HepG2 (cell line): Measurements from ENCODE around the gene WDR83. TPM values are rescaled to one million over a fixed set of nuclear protein-coding genes. Genes with fewer than 3 reads are reported as not detected.
A peak's percentile ranks its signal among the peaks of the same experiment; 100 is the strongest.

Experiments used
- CCDC6 ChIP-seq: sonication (generic); formaldehyde crosslinking; IDR thresholded peaks from 2 replicates; pipeline ENCODE4 v1.8.1; 2022; ENCODE audit warnings: mild to moderate bottlenecking, missing genetic modification reagents, moderate library complexity
- FOXK1 ChIP-seq: sonication (generic); formaldehyde crosslinking; IDR thresholded peaks from 2 replicates; pipeline ENCODE4 v1.4.0; 2020; ENCODE audit warnings: low read depth, missing genetic modification reagents, borderline replicate concordance
- HMG20A ChIP-seq: IDR thresholded peaks from 2 replicates; pipeline ENCODE4 v1.6.1; 2016; ENCODE audit warnings: borderline replicate concordance
- HOXA7 ChIP-seq: sonication (generic); formaldehyde crosslinking; IDR thresholded peaks from 2 replicates; pipeline ENCODE4 v1.8.1; 2022; ENCODE audit warnings: mild to moderate bottlenecking, missing genetic modification reagents, moderate library complexity
- ISX ChIP-seq: sonication (generic); formaldehyde crosslinking; conservative IDR thresholded peaks from 2 replicates; pipeline ENCODE4 v1.5.0; 2020; ENCODE audit warnings: missing genetic modification reagents
- JUN ChIP-seq: sonication (generic); formaldehyde crosslinking; IDR thresholded peaks from 2 replicates; pipeline ENCODE4 v1.4.0; 2020; ENCODE audit warnings: mild to moderate bottlenecking, missing genetic modification reagents
- MEIS1 ChIP-seq: sonication (generic); formaldehyde crosslinking; IDR thresholded peaks from 2 replicates; pipeline ENCODE4 v1.9.0; 2021; ENCODE audit warnings: mild to moderate bottlenecking, missing genetic modification reagents, moderate library complexity, borderline replicate concordance
- NAIF1 ChIP-seq: sonication (generic); formaldehyde crosslinking; IDR thresholded peaks from 2 replicates; pipeline ENCODE4 v1.5.0; 2020; ENCODE audit warnings: mild to moderate bottlenecking, missing genetic modification reagents, borderline replicate concordance
- NCOA2 ChIP-seq: sonication (generic); formaldehyde crosslinking; IDR thresholded peaks from 2 replicates; pipeline ENCODE4 v1.8.0; 2022; ENCODE audit warnings: inconsistent platforms
- PAF1 ChIP-seq: IDR thresholded peaks from 2 replicates; pipeline ENCODE4 v1.6.1; 2016; ENCODE audit warnings: missing genetic modification reagents, missing compliant biosample characterization
- PPARG ChIP-seq: conservative IDR thresholded peaks from 2 replicates; pipeline ENCODE4 v1.6.1; 2016; ENCODE audit warnings: missing biosample characterization, missing genetic modification reagents
- TOPORS ChIP-seq: sonication (generic); formaldehyde crosslinking; IDR thresholded peaks from 2 replicates; pipeline ENCODE4 v1.8.0; 2023; ENCODE audit warnings: mild to moderate bottlenecking, missing genetic modification reagents
- ZFP37 ChIP-seq: sonication (generic); formaldehyde crosslinking; IDR thresholded peaks from 2 replicates; pipeline ENCODE4 v1.4.0; 2020; ENCODE audit warnings: missing genetic modification reagents, borderline replicate concordance
- ZMYM3 ChIP-seq: sonication (generic); formaldehyde crosslinking; IDR thresholded peaks from 2 replicates; pipeline ENCODE4 v1.5.1; 2020; ENCODE audit warnings: mild to moderate bottlenecking, missing genetic modification reagents
- ZNF138 ChIP-seq: sonication (generic); formaldehyde crosslinking; IDR thresholded peaks from 2 replicates; pipeline ENCODE4 v1.5.0; 2020; ENCODE audit warnings: mild to moderate bottlenecking, low read depth, missing genetic modification reagents
- ZNF282 ChIP-seq: fragments of 450-650 bp; IDR thresholded peaks from 2 replicates; pipeline ENCODE4 v1.6.1; 2018; ENCODE audit not compliant: partially characterized antibody
- ZNF331 ChIP-seq: sonication (generic); formaldehyde crosslinking; IDR thresholded peaks from 2 replicates; pipeline ENCODE4 v1.4.0; 2020; ENCODE audit warnings: missing genetic modification reagents
- ZNF501 ChIP-seq: sonication (generic); formaldehyde crosslinking; IDR thresholded peaks from 2 replicates; pipeline ENCODE4 v1.5.1; 2020; ENCODE audit warnings: mild to moderate bottlenecking, moderate library complexity, missing genetic modification reagents
- ZNF766 ChIP-seq: sonication (generic); formaldehyde crosslinking; IDR thresholded peaks from 2 replicates; pipeline ENCODE4 v1.5.0; 2020; ENCODE audit warnings: missing genetic modification reagents, borderline replicate concordance
- polyA plus RNA-seq, 8 experiments: library from polyadenylated mRNA; depleted of rRNA in 3 of 8; stranded (reverse) in 7 of 8; unstranded in 1 of 8; fragments of >200 nt; fragmentation: Illumina TruSeq in 4 of 8; extraction: Trizol in 4 of 8; gene quantifications; 2 replicates each; pipeline versions ENCODE4 v1.2.1 to v1.2.3, GENCODE V29; 2011 to 2016; ENCODE audit warnings: low read depth in 4 of 8, missing spikeins in 1 of 8, mixed read lengths in 1 of 8; ENCODE audit not compliant: insufficient read depth in 1 of 8
- total RNA-seq, 5 experiments: library from RNA; depleted of rRNA; stranded (reverse); fragments of >200 nt; fragmentation: Illumina TruSeq; extraction: Trizol; gene quantifications; 2 replicates each; pipeline ENCODE4 v1.2.3, GENCODE V29; 2016; ENCODE audit warnings: low read depth in 1 of 5
- TF ChIP-seq, protein P1 (sequence below): sonication (generic); formaldehyde crosslinking; IDR thresholded peaks from 2 replicates; pipeline ENCODE4 v1.4.0; 2020; ENCODE audit warnings: mild to moderate bottlenecking, low read depth, missing genetic modification reagents
- TF ChIP-seq, protein P2 (sequence below): sonication (generic); formaldehyde crosslinking; IDR thresholded peaks from 2 replicates; pipeline ENCODE4 v1.4.0; 2020; ENCODE audit warnings: missing genetic modification reagents
- TF ChIP-seq, protein P3 (sequence below): sonication (generic); formaldehyde crosslinking; conservative IDR thresholded peaks from 2 replicates; pipeline ENCODE4 v1.8.0; 2022; ENCODE audit warnings: mild to moderate bottlenecking, moderate library complexity, missing genetic modification reagents
- TF ChIP-seq, protein P4 (sequence below): IDR thresholded peaks from 2 replicates; pipeline ENCODE4 v1.6.1; 2012; ENCODE audit warnings: low read depth, low read length, improper control_type of control experiment
- TF ChIP-seq, protein P5 (sequence below): sonication (generic); formaldehyde crosslinking; IDR thresholded peaks from 2 replicates; pipeline ENCODE4 v1.4.0; 2020; ENCODE audit warnings: missing genetic modification reagents

WDR83 gene
- total and polyA plus RNA-seq, 2 of the 13 experiments (the other 11 are each of a cell fraction or from before 2014, with no cell fraction given): 4.5 to 10.7 TPM

DNA sequence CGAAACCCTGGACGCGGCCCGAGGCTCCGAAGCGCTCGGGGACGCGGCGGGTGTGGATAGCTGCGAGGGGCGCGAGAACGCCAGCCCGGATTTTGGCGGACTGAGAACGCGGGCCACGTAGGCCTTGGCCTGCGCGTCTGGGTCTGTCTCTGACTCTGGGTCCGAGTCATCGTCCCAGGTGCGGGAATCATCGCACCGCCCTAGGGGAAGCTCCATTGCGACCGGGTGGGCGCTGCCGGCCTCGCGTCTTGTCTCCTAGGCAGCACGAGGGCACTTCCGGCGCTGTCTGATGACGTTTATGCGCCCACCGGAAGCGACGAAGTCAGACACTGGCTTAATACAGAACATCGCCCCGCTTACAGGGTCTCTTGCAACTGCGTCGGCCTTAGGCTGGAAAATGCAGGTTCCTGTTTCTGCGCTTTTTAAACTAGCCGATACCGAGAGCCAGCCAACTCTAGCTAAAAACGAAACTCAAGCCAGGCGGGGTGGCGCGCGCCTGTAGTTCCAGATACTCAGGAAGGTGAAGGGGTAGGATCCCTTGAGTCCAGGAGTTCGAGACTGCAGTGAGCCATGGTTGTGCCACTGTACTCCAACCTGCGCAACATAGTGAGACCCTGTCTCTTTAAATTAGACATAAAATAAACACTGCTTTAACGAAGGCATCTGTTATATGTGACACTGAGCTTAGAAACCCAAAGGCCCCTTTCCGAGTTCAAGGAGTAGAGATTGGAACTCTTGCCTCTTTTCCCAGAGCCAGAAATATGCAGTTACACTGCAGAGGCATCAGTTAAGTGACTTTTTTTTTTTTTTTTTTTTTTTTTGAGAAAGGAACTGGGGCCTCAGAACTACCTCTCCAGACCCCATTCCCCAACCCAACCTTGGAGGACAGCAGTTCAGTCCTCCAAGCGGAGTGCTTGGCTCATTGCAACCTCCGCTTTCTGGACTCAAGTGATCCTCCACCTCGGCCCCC is 30.0 kb downstream of the WDR83 start, which contains the start of gene FBXW9 (continued):
- TF ChIP-seq MEIS1 (CRISPR knock-in tag) (peak; percentile 66; the same call in 1 of the 2 replicates), JUN (CRISPR knock-in tag) (no peak), ZNF331 (CRISPR knock-in tag) (peak; percentile 80), PAF1 (CRISPR knock-in tag) (no peak), NCOA2 (CRISPR knock-in tag) (peak; percentile 17; the same call in 1 of the 2 replicates), FOXK1 (peak; percentile 94), NAIF1 (CRISPR knock-in tag) (no peak), HMG20A (CRISPR knock-in tag) (no peak), PPARG (CRISPR knock-in tag) (0 out of 2 replicates have a peak, but pooled peaks have one; percentile 16), ISX (CRISPR knock-in tag) (no peak), HOXA7 (CRISPR knock-in tag) (no peak), TOPORS (peak; percentile 58; the same call in 1 of the 2 replicates), ZNF501 (peak; percentile 94), ZNF282 (no peak), ZMYM3 (CRISPR knock-in tag) (peak; percentile 33; the same call in 1 of the 2 replicates), ZNF138 (CRISPR knock-in tag) (0 out of 2 replicates have a peak, but pooled peaks have one; percentile 81), ZNF766 (CRISPR knock-in tag) (0 out of 2 replicates have a peak, but pooled peaks have one; percentile 38), ZFP37 (CRISPR knock-in tag) (peak; percentile 27; the same call in 1 of the 2 replicates), CCDC6 (CRISPR knock-in tag) (no peak)
- TF ChIP-seq, protein P1, sequence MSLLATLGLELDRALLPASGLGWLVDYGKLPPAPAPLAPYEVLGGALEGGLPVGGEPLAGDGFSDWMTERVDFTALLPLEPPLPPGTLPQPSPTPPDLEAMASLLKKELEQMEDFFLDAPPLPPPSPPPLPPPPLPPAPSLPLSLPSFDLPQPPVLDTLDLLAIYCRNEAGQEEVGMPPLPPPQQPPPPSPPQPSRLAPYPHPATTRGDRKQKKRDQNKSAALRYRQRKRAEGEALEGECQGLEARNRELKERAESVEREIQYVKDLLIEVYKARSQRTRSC (CRISPR knock-in tag): no peak
- TF ChIP-seq, protein P2, sequence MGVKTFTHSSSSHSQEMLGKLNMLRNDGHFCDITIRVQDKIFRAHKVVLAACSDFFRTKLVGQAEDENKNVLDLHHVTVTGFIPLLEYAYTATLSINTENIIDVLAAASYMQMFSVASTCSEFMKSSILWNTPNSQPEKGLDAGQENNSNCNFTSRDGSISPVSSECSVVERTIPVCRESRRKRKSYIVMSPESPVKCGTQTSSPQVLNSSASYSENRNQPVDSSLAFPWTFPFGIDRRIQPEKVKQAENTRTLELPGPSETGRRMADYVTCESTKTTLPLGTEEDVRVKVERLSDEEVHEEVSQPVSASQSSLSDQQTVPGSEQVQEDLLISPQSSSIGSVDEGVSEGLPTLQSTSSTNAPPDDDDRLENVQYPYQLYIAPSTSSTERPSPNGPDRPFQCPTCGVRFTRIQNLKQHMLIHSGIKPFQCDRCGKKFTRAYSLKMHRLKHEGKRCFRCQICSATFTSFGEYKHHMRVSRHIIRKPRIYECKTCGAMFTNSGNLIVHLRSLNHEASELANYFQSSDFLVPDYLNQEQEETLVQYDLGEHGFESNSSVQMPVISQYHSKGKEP (CRISPR knock-in tag): no peak
- TF ChIP-seq, protein P3, sequence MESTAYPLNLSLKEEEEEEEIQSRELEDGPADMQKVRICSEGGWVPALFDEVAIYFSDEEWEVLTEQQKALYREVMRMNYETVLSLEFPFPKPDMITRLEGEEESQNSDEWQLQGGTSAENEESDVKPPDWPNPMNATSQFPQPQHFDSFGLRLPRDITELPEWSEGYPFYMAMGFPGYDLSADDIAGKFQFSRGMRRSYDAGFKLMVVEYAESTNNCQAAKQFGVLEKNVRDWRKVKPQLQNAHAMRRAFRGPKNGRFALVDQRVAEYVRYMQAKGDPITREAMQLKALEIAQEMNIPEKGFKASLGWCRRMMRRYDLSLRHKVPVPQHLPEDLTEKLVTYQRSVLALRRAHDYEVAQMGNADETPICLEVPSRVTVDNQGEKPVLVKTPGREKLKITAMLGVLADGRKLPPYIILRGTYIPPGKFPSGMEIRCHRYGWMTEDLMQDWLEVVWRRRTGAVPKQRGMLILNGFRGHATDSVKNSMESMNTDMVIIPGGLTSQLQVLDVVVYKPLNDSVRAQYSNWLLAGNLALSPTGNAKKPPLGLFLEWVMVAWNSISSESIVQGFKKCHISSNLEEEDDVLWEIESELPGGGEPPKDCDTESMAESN (CRISPR knock-in tag): no peak
- TF ChIP-seq, protein P4, sequence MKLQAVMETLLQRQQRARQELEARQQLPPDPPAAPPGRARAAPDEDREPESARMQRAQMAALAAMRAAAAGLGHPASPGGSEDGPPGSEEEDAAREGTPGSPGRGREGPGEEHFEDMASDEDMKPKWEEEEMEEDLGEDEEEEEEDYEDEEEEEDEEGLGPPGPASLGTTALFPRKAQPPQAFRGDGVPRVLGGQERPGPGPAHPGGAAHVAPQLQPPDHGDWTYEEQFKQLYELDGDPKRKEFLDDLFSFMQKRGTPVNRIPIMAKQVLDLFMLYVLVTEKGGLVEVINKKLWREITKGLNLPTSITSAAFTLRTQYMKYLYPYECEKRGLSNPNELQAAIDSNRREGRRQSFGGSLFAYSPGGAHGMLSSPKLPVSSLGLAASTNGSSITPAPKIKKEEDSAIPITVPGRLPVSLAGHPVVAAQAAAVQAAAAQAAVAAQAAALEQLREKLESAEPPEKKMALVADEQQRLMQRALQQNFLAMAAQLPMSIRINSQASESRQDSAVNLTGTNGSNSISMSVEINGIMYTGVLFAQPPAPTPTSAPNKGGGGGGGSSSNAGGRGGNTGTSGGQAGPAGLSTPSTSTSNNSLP: no peak
- TF ChIP-seq, protein P5, sequence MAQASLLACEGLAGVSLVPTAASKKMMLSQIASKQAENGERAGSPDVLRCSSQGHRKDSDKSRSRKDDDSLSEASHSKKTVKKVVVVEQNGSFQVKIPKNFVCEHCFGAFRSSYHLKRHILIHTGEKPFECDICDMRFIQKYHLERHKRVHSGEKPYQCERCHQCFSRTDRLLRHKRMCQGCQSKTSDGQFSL (CRISPR knock-in tag): no peak
